ENCODE measurements around the gene PHOX2B.

Gene PHOX2B

GRCh38 chr4:41758884-41759283 is 10.4 kb upstream of the PHOX2B start:
- Histone ChIP-seq H3K4me3 (ENCODE audit: low read depth in 1 of 2, low read length in 2 of 2) (no peak overlapping the region), H3K9me3 (ENCODE audit: low read length) (no peaks in the 10 kb centered on the region), H3K27ac (ENCODE audit: low read depth, low read length) (no peak overlapping the region), H3K9ac (ENCODE audit: low read length) (no peak overlapping the region), H3K4me1 (ENCODE audit: insufficient read depth, low read length) (no peaks in the 10 kb centered on the region), H3K36me3 (ENCODE audit: insufficient read depth, low read length) (no peaks in the 10 kb centered on the region), H3K27me3 (ENCODE audit: control insufficient read depth in 1 of 2, insufficient read depth in 2 of 2, low read length in 2 of 2) (peaks cover 4 to 5% of the 10 kb centered on the region in 2 donors)

GRCh38 chr4:41757521-41758156 is 9.1 kb upstream of the PHOX2B start:
- no peaks in the 10 kb centered on the region for H3K9me3 ChIP-seq (ENCODE audit: low read length)

GRCh38 chr4:41753942-41754341 is 5.4 kb upstream of the PHOX2B start:
- Histone ChIP-seq H3K9ac (ENCODE audit: low read length) (no peak overlapping the region), H3K4me3 (ENCODE audit: low read depth in 1 of 2, low read length in 2 of 2) (no peak overlapping the region), H3K36me3 (ENCODE audit: insufficient read depth, low read length) (no peaks in the 10 kb centered on the region), H3K27me3 (ENCODE audit: control insufficient read depth in 1 of 2, insufficient read depth in 2 of 2, low read length in 2 of 2) (peaks cover 24 to 33% of the 10 kb centered on the region in 2 donors), H3K27ac (ENCODE audit: low read depth, low read length) (no peak overlapping the region), H3K9me3 (ENCODE audit: low read length) (no peaks in the 10 kb centered on the region), H3K4me1 (ENCODE audit: insufficient read depth, low read length) (no peaks in the 10 kb centered on the region)

More at GRCh38 chr4:41757521-41758156, 9.1 kb upstream of the PHOX2B start:
- no peak overlapping the region for H3K4me3 ChIP-seq (ENCODE audit: low read depth in 1 of 2, low read length in 2 of 2)
- H3K9ac ChIP-seq (ENCODE audit: low read length): no peak overlapping the region
- no peaks in the 10 kb centered on the region for H3K4me1 ChIP-seq (ENCODE audit: insufficient read depth, low read length)
- peaks cover 4 to 12% of the 10 kb centered on the region in 2 donors for H3K27me3 ChIP-seq (ENCODE audit: control insufficient read depth in 1 of 2, insufficient read depth in 2 of 2, low read length in 2 of 2)
- H3K27ac ChIP-seq (ENCODE audit: low read depth, low read length): no peak overlapping the region
- H3K36me3 ChIP-seq (ENCODE audit: insufficient read depth, low read length): no peaks in the 10 kb centered on the region

GRCh38 chr4:41752081-41752836 is 3.7 kb upstream of the PHOX2B start:
- Histone ChIP-seq H3K4me3 (ENCODE audit: low read depth in 1 of 2, low read length in 2 of 2) (no peak overlapping the region), H3K27me3 (ENCODE audit: control insufficient read depth in 1 of 2, insufficient read depth in 2 of 2, low read length in 2 of 2) (peaks cover 29 to 40% of the 10 kb centered on the region in 2 donors), H3K9ac (ENCODE audit: low read length) (no peak overlapping the region), H3K36me3 (ENCODE audit: insufficient read depth, low read length) (no peaks in the 10 kb centered on the region), H3K27ac (ENCODE audit: low read depth, low read length) (no peak overlapping the region), H3K4me1 (ENCODE audit: insufficient read depth, low read length) (no peaks in the 10 kb centered on the region), H3K9me3 (ENCODE audit: low read length) (no peaks in the 10 kb centered on the region)

- Histone ChIP-seq H3K36me3 (ENCODE audit: insufficient read depth, low read length) (no peaks in the 10 kb centered on the region), H3K27me3 (ENCODE audit: control insufficient read depth in 1 of 2, insufficient read depth in 2 of 2, low read length in 2 of 2) (peaks cover 30 to 48% of the 10 kb centered on the region in 2 donors)
Observed at GRCh38 chr4:41751449-41752061, 3.0 kb upstream of the PHOX2B start.

GRCh38 chr4:41750626-41751448 is 2.3 kb upstream of the PHOX2B start:
- H3K4me1 ChIP-seq (ENCODE audit: insufficient read depth, low read length): no peaks in the 10 kb centered on the region
- no peak overlapping the region for H3K4me3 ChIP-seq (ENCODE audit: low read depth in 1 of 2, low read length in 2 of 2)
- peaks cover 35 to 54% of the 10 kb centered on the region in 2 donors for H3K27me3 ChIP-seq (ENCODE audit: control insufficient read depth in 1 of 2, insufficient read depth in 2 of 2, low read length in 2 of 2)
- H3K9ac ChIP-seq (ENCODE audit: low read length): no peak overlapping the region
- no peaks in the 10 kb centered on the region for H3K36me3 ChIP-seq (ENCODE audit: insufficient read depth, low read length)
- H3K9me3 ChIP-seq (ENCODE audit: low read length): no peaks in the 10 kb centered on the region
- H3K27ac ChIP-seq (ENCODE audit: low read depth, low read length): no peak overlapping the region

More at GRCh38 chr4:41751449-41752061, 3.0 kb upstream of the PHOX2B start:
- H3K4me1 ChIP-seq (ENCODE audit: insufficient read depth, low read length): no peaks in the 10 kb centered on the region
- no peak overlapping the region for H3K4me3 ChIP-seq (ENCODE audit: low read depth in 1 of 2, low read length in 2 of 2)
- no peak overlapping the region for H3K27ac ChIP-seq (ENCODE audit: low read depth, low read length)
- H3K9me3 ChIP-seq (ENCODE audit: low read length): no peaks in the 10 kb centered on the region
- H3K9ac ChIP-seq (ENCODE audit: low read length): no peak overlapping the region

GRCh38 chr4:41750121-41750625 is 1.6 kb upstream of the PHOX2B start:
- Histone ChIP-seq H3K36me3 (ENCODE audit: insufficient read depth, low read length) (no peaks in the 10 kb centered on the region), H3K27me3 (ENCODE audit: control insufficient read depth in 1 of 2, insufficient read depth in 2 of 2, low read length in 2 of 2) (peaks cover 35 to 60% of the 10 kb centered on the region in 2 donors), H3K9ac (ENCODE audit: low read length) (no peak overlapping the region), H3K27ac (ENCODE audit: low read depth, low read length) (no peak overlapping the region), H3K9me3 (ENCODE audit: low read length) (no peaks in the 10 kb centered on the region), H3K4me1 (ENCODE audit: insufficient read depth, low read length) (no peaks in the 10 kb centered on the region), H3K4me3 (ENCODE audit: low read depth in 1 of 2, low read length in 2 of 2) (no peak overlapping the region)

GRCh38 chr4:41749631-41750039 is 1.1 kb upstream of the PHOX2B start:
- Histone ChIP-seq H3K27me3 (ENCODE audit: control insufficient read depth in 1 of 2, insufficient read depth in 2 of 2, low read length in 2 of 2) (peaks cover 35 to 65% of the 10 kb centered on the region in 2 donors), H3K4me1 (ENCODE audit: insufficient read depth, low read length) (no peaks in the 10 kb centered on the region), H3K27ac (ENCODE audit: low read depth, low read length) (no peak overlapping the region), H3K36me3 (ENCODE audit: insufficient read depth, low read length) (no peaks in the 10 kb centered on the region), H3K9ac (ENCODE audit: low read length) (no peak overlapping the region), H3K4me3 (ENCODE audit: low read depth in 1 of 2, low read length in 2 of 2) (no peak overlapping the region), H3K9me3 (ENCODE audit: low read length) (no peaks in the 10 kb centered on the region)

- no peaks in the 10 kb centered on the region for H3K9me3 ChIP-seq (ENCODE audit: low read length)
- H3K4me1 ChIP-seq (ENCODE audit: insufficient read depth, low read length): no peaks in the 10 kb centered on the region
- no peaks in the 10 kb centered on the region for H3K36me3 ChIP-seq (ENCODE audit: insufficient read depth, low read length)
- H3K27me3 ChIP-seq (ENCODE audit: control insufficient read depth in 1 of 2, insufficient read depth in 2 of 2, low read length in 2 of 2): peaks cover 32 to 71% of the 10 kb centered on the region in 2 donors
- no peak overlapping the region for H3K4me3 ChIP-seq (ENCODE audit: low read depth in 1 of 2, low read length in 2 of 2)
- H3K27ac ChIP-seq (ENCODE audit: low read depth, low read length): no peak overlapping the region
- no peak overlapping the region for H3K9ac ChIP-seq (ENCODE audit: low read length)
Observed at GRCh38 chr4:41748074-41748570, 403 bp downstream of the PHOX2B start.

GRCh38 chr4:41747230-41748055 is 1.1 kb downstream of the PHOX2B start:
- Histone ChIP-seq H3K9ac (ENCODE audit: low read length) (no peak overlapping the region), H3K27ac (ENCODE audit: low read depth, low read length) (no peak overlapping the region), H3K4me1 (ENCODE audit: insufficient read depth, low read length) (no peaks in the 10 kb centered on the region), H3K4me3 (ENCODE audit: low read depth in 1 of 2, low read length in 2 of 2) (no peak overlapping the region), H3K9me3 (ENCODE audit: low read length) (no peaks in the 10 kb centered on the region), H3K36me3 (ENCODE audit: insufficient read depth, low read length) (no peaks in the 10 kb centered on the region), H3K27me3 (ENCODE audit: control insufficient read depth in 1 of 2, insufficient read depth in 2 of 2, low read length in 2 of 2) (peaks cover 33 to 78% of the 10 kb centered on the region in 2 donors)

Data from muscle layer of colon (tissue), 2 donors.